AG09319 (cell line): ENCODE results near the gene AP5B1.

Source experiments
- DNase-seq: peaks from one replicate; pipeline ENCODE4 v3.0.0-alpha.2; 2010; ENCODE audit warnings: low read depth; ENCODE audit errors: extremely low read depth
- TF ChIP-seq, protein P1 (sequence below): IDR thresholded peaks from 2 replicates; pipeline ENCODE4 v1.5.1; 2011; ENCODE audit warnings: low read depth, mild to moderate bottlenecking, inconsistent platforms, low read length, moderate library complexity

AP5B1 gene

DNA sequence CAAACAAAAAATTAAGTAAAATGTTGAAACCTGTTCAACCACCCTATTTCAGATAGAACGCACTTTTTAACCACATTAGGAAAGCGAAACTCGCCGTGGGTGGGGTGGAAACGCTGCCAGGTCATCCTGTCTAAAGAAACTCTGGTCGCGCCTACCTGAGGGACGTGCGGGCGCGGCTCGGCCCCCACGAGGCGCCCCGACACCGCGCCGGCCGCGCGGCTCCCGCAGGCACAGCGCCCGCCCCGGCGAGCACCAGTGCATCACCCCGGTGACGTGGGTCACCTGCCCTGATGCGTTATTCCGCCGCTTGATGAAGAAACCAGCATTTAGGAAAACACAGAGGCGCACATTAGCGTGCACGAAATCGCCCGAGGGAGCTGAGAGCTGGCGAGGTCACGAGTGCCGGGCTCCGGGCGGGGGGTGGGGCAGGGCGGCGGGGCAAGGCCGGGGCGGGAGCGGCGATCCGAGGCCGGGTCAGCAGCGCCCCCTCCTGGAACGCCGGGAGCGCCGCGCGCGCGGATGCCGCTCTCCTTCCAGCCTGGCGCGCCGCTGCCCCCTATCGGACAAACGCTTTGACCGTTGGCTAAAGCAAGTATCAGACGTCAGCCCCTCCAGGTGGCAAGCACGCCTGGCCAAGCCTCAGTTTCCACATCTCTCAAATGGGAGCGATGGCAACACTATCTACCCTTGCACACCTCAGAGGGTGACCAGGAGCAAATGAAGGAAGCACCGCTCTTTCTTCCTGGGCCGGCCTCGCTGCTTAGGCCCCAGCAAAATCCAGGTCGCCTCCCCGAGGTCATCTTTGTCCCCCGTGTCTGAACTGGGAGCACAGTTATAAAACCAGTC lies 37.3 kb upstream of the AP5B1 start:
- TF ChIP-seq, protein P1, sequence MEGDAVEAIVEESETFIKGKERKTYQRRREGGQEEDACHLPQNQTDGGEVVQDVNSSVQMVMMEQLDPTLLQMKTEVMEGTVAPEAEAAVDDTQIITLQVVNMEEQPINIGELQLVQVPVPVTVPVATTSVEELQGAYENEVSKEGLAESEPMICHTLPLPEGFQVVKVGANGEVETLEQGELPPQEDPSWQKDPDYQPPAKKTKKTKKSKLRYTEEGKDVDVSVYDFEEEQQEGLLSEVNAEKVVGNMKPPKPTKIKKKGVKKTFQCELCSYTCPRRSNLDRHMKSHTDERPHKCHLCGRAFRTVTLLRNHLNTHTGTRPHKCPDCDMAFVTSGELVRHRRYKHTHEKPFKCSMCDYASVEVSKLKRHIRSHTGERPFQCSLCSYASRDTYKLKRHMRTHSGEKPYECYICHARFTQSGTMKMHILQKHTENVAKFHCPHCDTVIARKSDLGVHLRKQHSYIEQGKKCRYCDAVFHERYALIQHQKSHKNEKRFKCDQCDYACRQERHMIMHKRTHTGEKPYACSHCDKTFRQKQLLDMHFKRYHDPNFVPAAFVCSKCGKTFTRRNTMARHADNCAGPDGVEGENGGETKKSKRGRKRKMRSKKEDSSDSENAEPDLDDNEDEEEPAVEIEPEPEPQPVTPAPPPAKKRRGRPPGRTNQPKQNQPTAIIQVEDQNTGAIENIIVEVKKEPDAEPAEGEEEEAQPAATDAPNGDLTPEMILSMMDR = peak; percentile 85
- DNase-seq = peak; percentile 60

DNA sequence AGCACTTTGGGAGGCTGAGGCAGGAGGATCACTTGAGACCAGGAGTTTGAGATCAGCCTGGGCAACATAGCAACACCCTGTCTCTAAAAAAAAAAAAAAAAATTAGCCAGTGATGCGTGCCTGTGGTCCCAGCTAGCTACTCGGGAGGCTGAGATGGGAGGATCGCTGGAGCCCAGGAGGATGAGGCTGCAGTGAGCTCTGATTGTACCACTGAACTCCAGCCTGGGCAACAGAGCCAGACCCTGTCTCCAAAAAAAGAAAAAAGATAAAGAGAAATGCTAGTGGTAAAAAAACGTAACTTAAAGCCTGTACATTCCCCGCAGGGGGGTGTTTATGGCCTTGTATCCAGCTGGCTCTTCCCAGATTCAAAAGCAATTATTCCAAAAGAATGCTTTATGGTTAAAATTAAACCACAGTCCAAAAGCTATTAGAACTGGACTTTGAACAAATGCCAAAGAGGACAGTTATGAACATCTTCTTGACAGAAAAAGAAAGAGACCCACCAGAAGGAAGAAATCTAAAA lies 36.6 kb upstream of the AP5B1 start:
- TF ChIP-seq, protein P1 = no peak

DNA sequence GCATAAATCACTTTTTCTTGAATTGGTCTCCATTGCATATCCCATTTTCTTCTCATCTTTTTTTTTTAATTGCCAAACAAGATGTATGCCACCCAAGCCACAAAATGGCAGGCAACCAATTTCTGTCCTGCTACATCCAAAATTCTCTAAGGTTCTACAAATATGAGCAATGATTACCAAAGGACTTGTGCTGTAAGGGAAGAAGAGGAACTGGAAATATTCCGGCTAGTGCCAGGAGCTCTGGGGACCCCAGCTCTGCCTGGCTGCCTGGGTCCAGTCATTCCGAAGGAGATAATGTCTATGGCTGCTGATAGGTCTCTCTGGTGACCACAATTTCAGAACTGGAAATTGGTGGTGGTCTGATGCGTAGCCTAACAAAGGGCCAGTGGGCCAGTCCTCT lies 35.9 kb upstream of the AP5B1 start:
- no peak for DNase-seq
- TF ChIP-seq, protein P1 = no peak

More for the DNA sequence above, 36.6 kb upstream of the AP5B1 start:
- no peak for DNase-seq

DNA sequence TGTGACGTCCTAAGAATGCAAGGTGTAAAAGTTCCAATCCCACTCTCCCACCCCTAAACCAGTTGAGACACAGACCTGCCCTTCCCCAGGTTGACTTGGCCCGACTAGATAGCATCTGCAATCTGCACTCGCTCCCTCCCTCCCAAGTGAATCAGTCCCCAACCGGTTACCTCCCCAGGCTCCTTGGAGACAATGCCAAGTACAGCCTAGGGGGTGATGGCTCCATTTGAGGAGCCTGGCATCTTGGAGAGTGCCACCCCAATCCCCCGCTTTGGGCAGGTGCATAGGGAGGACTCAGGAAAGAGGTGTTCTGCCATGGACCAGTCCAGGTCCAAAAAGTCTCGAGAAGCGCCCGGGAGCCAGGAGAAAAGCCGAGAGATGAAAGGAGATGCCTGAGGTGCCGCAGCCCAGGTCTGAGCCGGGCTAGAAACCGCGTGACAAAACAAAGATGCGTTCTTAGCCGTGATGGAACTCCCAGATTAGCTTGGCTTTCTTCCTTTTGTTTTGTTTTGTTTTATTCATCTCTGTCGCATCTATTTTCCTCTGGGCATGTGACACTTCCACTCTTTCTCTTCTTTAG lies 34.3 kb upstream of the AP5B1 start:
- no peak for DNase-seq
- TF ChIP-seq, protein P1 = no peak

DNA sequence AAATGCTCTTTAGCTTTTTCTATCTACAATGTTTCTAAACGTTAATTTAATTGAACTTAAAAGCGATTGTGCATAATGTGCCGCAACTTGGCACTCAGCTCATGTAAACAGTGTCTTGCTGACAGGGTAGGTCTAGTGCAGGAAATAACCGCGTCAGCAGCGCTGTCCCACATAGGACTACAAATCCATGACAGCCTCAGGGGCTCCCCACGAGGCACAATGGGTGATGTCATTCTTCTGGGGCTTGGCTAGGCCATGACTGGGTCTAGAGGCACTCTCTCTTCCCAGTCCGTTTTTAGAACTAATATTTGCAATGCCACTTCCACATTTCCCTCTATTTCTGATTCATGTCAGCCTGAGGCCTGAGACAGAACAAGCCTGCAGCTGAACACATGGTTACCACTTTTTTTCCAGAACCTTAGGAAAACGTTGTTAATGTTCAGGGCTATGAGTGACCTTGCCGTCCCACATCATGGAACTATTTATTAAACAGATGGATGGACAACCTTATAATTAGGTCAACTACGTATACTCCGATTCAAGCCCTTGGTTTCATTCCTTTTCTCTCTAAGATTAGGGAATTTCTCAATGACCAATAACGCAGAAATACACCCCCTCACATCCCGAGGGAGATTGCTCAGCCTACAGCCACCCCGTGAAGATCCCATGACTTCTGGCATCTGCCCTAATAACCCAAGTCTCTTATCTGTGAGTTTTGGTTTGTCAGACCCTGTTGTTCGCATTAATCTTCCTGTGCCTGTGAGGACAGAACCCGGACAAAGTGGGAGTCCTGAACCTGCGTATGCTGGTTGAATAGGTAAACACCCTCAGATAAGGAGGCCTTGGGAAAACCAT lies 33.6 kb upstream of the AP5B1 start:
- TF ChIP-seq, protein P1 = no peak
- DNase-seq = no peak

DNA sequence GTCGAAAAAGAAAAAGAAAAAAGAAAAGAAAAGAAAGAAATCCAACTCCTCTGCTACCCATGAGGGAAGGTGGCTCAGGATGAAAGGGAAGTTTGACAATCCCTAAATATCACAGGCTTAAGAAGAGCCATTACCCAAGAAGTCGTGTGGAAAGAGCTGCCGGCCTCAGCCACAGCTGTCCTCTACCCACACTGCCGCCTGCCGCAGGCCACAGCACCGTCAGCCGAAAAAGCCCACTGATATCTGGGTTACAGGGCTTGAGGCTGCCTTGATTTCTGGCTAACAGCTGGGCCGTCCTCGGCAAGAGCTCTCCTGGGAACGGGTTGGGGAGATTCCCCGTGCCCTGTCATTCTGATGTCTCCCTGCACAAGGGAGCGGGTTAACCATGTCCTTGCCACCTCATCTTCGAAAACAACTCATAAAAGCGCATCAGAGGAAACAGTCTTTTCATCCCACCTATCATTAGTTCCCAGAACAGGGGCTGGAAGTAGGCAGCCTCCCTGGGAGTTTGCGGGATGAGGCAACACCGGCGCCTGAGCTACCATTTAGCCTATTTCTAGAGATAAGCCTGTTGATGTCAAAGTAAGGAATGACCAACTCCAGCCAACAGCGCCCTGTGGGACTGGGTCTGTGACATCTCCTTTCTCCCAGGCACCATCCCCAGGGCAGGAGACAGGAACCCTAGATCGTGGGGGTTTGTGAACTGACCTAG lies 31.1 kb upstream of the AP5B1 start:
- TF ChIP-seq, protein P1 = no peak
- DNase-seq = no peak
